Left ventricle myocardium inferior (tissue), 1 donor: Measurements from ENCODE around the gene DDX1. TPM values are rescaled to one million over a fixed set of nuclear protein-coding genes. Genes with fewer than 3 reads are reported as not detected.
A peak's percentile ranks its signal among the peaks of the same experiment; 100 is the strongest.

Experiments used
- DNase-seq: peaks from one replicate; pipeline ENCODE4 v3.0.0-alpha.2; 2020
- H3K27ac ChIP-seq: fragments of 200-600 bp; replicated peaks from 2 replicates; pipeline ENCODE4 v1.8.0; 2021
- H3K27me3 ChIP-seq: fragments of 200-600 bp; 2 replicates; pipeline ENCODE4 v1.8.0; 2021; ENCODE audit warnings: low read depth
- H3K36me3 ChIP-seq: fragments of 200-600 bp; 2 replicates; pipeline ENCODE4 v1.8.0; 2021
- H3K4me1 ChIP-seq: fragments of 200-600 bp; 2 replicates; pipeline ENCODE4 v1.8.0; 2021
- H3K4me3 ChIP-seq: fragments of 200-600 bp; 2 replicates; pipeline ENCODE4 v1.8.0; 2021; ENCODE audit warnings: mild to moderate bottlenecking, moderate library complexity
- H3K9me3 ChIP-seq: fragments of 200-600 bp; replicated peaks from 2 replicates; pipeline ENCODE4 v1.8.0; 2021
- intact Hi-C: fragments of 100-400 bp; cut with micrococcal nuclease; formaldehyde crosslinking; loops from one replicate; pipeline ENCODE4 v1.11.0; 2022
- total RNA-seq: library from RNA; stranded (reverse); fragmentation: NEBNext Ultra II Directional; extraction: Animal tissue kit (Norgen Biotek cat#: 25700); gene quantifications from one replicate; pipeline ENCODE4 v1.2.1, GENCODE V29; 2021
- TF ChIP-seq, protein P1 (sequence below): fragments of 200-600 bp; IDR thresholded peaks from 2 replicates; pipeline ENCODE4 v1.8.0; 2021; ENCODE audit warnings: antibody characterized with exemption, mild to moderate bottlenecking, borderline replicate concordance
- donor health status: DM: no; HTN: yes; CAD: no; lungs with severe emphysema.

The DDX1 gene
- total RNA-seq, 1 donor from 2014 or later = 156 TPM

DNA sequence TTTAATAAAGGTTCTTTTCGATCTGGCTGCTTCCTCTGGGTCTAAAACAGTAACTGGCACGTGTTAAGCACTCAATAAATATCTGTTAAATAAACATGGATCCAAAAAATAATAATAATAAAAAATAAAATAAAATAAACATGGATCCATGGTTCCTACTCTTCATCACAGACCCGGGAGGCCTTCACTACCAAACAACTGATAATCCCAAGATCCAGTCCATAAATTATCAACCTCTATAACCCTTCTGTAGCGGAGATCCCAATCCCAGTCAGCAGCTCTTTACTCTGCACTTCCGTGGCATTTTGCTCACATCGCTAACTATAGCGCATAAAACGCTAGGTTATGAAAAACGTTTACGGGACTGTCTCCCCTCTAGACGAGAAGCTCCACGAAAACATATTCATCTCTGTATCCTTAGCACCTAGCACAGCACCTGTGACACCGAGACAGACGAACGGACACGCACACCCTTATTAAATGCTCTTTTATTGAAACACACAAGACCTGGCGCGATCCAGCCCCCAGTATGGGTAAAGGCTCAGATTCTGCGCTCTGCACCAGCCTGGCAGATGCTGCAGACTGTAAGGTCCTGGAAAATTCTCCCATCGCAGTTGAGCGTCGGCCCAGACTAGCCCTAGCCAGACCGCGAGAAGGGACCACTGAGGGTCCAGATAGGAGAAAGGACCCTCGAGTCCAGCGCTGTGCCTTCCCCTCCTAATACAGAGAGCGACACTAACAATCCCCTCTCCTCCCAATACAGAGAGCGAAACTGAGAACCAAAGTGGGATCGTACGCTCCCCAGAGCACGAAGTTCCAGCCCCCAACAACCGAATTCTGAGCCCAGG lies 31.3 kb upstream of the DDX1 start:
- Histone ChIP-seq H3K4me1 (peaks cover 46% of the 10 kb centered on the region), H3K27me3 (no peaks in the 10 kb centered on the region), H3K36me3 (peaks cover 6% of the 10 kb centered on the region), H3K27ac (peak overlapping the region; percentile 85), H3K4me3 (peak overlapping the region; percentile 85), H3K9me3 (no peaks in the 10 kb centered on the region)
- TF ChIP-seq, protein P1, sequence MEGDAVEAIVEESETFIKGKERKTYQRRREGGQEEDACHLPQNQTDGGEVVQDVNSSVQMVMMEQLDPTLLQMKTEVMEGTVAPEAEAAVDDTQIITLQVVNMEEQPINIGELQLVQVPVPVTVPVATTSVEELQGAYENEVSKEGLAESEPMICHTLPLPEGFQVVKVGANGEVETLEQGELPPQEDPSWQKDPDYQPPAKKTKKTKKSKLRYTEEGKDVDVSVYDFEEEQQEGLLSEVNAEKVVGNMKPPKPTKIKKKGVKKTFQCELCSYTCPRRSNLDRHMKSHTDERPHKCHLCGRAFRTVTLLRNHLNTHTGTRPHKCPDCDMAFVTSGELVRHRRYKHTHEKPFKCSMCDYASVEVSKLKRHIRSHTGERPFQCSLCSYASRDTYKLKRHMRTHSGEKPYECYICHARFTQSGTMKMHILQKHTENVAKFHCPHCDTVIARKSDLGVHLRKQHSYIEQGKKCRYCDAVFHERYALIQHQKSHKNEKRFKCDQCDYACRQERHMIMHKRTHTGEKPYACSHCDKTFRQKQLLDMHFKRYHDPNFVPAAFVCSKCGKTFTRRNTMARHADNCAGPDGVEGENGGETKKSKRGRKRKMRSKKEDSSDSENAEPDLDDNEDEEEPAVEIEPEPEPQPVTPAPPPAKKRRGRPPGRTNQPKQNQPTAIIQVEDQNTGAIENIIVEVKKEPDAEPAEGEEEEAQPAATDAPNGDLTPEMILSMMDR = no peak
- intact Hi-C loops = no loop called here
- no peak for DNase-seq

DNA sequence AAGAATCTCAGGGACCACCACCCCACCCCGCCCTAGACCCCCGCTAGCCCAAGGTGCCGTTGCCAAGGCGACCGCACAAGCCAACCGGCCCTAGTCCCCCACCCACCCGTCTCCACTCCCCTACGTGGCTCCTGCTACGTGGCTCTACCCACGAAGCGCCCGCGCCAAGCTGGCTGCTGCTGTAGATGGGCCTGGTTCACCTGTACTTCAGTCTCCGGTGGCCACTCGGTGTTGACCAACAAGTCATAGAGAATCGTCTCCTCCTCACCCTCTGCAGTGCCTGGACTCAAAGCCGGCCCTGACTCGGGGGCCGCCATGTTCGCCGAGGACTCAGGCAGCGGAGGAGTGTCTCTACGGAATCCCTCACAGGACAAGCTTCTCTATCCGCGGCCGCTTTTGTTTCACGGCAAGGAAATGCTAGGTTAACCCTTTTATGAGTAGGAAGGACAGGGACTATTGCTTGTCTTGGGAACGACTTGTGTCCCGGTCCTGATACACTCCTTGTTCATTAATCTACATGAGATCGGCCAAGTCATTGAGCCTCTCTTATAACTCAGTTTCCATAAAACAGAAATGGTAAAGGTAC lies 30.6 kb upstream of the DDX1 start, which contains the start of gene NBAS:
NBAS (minus strand) TSS at position 347 of the 586 bp plus-strand sequence; CDS start at position 317, 30 bp downstream.
- intact Hi-C loops = no loop called here
- Histone ChIP-seq H3K4me1 (peaks cover 46% of the 10 kb centered on the region), H3K27me3 (no peaks in the 10 kb centered on the region)

DNA sequence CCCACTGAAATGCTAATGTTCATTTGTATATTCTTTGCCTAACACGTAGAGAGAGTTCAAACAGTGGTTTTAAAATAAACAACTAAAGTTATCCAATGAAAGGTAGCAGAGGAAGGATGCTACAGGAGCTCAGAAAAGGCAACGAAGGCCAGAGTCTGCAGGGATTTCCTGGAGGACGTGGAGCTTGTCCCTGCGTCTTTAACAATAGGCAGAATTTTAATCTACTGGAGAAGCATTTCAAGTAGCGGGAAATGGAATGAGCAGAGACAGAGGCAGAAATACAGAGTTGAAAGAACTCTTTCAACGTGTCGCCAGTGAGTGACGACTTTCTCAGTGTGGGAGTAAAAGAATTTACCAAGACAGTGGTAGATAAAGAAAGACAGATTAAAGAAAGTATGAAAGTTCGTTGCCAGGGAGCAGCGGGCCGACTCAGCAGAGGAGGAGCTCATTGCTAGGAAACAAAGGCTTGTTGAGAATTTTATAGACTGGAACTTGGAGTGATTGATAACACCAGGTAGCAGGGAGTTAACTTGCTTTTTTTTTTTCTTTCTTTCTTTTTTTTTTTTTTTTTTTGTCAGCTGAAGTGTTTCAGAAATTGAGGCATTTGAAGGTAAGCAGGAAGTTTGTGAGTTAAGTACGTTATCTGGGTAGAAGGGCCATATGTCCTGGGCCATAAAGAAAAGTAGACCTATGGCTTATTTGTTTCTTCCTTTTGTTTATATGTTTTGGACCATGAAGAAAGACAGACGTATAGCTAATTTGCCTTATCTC lies 29.9 kb upstream of the DDX1 start:
- peak overlapping the region; percentile 85 for H3K4me3 ChIP-seq
- DNase-seq = no peak
- intact Hi-C loops = no loop called here
- TF ChIP-seq, protein P1 = no peak
- H3K36me3 ChIP-seq = no peaks in the 10 kb centered on the region
- no peaks in the 10 kb centered on the region for H3K9me3 ChIP-seq
- no peaks in the 10 kb centered on the region for H3K27me3 ChIP-seq
- H3K4me1 ChIP-seq = peaks cover 46% of the 10 kb centered on the region
- peak overlapping the region; percentile 85 for H3K27ac ChIP-seq

More for the DNA sequence above, 30.6 kb upstream of the DDX1 start, which contains the start of gene NBAS:
- Histone ChIP-seq H3K9me3 (no peaks in the 10 kb centered on the region), H3K4me3 (peak within 1 kb of the TSS; percentile 85), H3K36me3 (no peaks in the 10 kb centered on the region), H3K27ac (peak within 1 kb of the TSS; percentile 85)
- DNase-seq = peak; percentile 84
- TF ChIP-seq, protein P1 = no peak

DNA sequence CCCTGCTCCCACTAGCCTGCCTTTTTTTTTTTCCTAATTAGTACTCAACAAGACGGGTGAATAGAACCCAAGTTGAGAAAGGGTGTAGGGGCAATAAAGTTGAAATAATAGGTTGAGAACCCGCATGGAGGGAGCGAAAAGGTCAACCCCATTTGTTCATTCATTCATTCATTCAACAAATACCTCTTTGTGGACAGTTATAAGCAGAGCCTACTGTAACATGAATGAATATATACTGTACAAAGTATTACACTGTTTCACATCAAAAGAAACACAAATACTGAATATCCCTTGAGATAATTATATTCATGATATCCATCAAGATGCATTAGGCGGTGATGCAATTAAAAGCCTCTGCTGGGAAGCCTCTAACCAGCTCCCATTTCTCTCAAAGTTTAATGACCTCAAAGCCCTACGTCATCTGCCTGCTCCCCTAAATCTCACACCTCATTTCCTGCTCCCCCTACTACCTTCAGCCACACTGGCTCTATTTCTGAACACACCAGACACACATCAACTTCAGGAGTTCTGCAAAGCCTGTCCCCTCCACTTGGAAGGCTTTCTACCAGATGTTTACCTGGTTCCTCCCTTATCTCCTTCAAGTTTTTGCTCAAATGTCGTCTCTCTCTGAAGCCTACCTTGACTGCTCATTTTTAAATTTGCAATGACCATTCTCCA lies 29.2 kb upstream of the DDX1 start:
- Histone ChIP-seq H3K27me3 (no peaks in the 10 kb centered on the region), H3K4me3 (peak overlapping the region; percentile 85), H3K9me3 (no peaks in the 10 kb centered on the region), H3K36me3 (no peaks in the 10 kb centered on the region), H3K4me1 (peaks cover 45% of the 10 kb centered on the region), H3K27ac (no peak overlapping the region)
- intact Hi-C loops = no loop called here
- DNase-seq = no peak
- TF ChIP-seq, protein P1 = no peak
